Stimulated activated naive CD8-positive, alpha-beta T cell treated with anti-CD3 and anti-CD28 coated beads, Interleukin-15, amount 100 ng/mL, for 72 hours (primary cell): ENCODE results near the gene SCN7A.
"Not testable (repeated sequence)": the region's sequence is repeated elsewhere in the genome, so short reads cannot be mapped to it uniquely, and the experiment has no call there.

Experiments used
- ATAC-seq: fragments of 150-1000 bp; cut with Tn5 transposase; 2 replicates; pipeline ENCODE4 v1.10.0; 2021; ENCODE audit warnings: mild to moderate bottlenecking, moderate library complexity
- DNase-seq, 2 donors: peaks; one replicate each; pipeline ENCODE4 v3.0.0; 2021 to 2022
- H3K27ac Mint-ChIP-seq, 2 donors: one replicate each; pipeline ENCODE4 v1.8.0; 2022; ENCODE audit warnings: mild to moderate bottlenecking in 2 of 2, mixed read lengths in 2 of 2, moderate library complexity in 2 of 2
- H3K27me3 Mint-ChIP-seq: one replicate; pipeline ENCODE4 v1.8.0; 2022; ENCODE audit warnings: mixed read lengths
- H3K4me1 Mint-ChIP-seq: one replicate; pipeline ENCODE4 v1.8.0; 2022; ENCODE audit warnings: mild to moderate bottlenecking, mixed read lengths
- H3K4me3 Mint-ChIP-seq, 2 donors: one replicate each; pipeline ENCODE4 v1.8.0; 2022; ENCODE audit warnings: mild to moderate bottlenecking in 2 of 2, mixed read lengths in 2 of 2, moderate library complexity in 1 of 2
- H3K9me3 Mint-ChIP-seq, 2 donors: one replicate each; pipeline ENCODE4 v1.8.0; 2022; ENCODE audit warnings: mixed read lengths in 2 of 2

The SCN7A gene

GRCh38 chr2:166360906-166361305 is 133.1 kb downstream of the SCN7A start:
- no peak overlapping the region for H3K4me3 Mint-ChIP-seq
- ATAC-seq (no peak), DNase-seq (no peak)
- H3K27ac Mint-ChIP-seq, result no peak overlapping the region
- no peaks in the 10 kb centered on the region for H3K4me1 Mint-ChIP-seq
- no peaks in the 10 kb centered on the region for H3K9me3 Mint-ChIP-seq
- no peaks in the 10 kb centered on the region for H3K27me3 Mint-ChIP-seq

GRCh38 chr2:166360426-166360825 is 133.6 kb downstream of the SCN7A start:
- H3K4me3 Mint-ChIP-seq, result no peak overlapping the region
- no peak overlapping the region for H3K27ac Mint-ChIP-seq
- no peak for DNase-seq
- ATAC-seq, result no peak
- H3K27me3 Mint-ChIP-seq, result no peaks in the 10 kb centered on the region
- no peaks in the 10 kb centered on the region for H3K4me1 Mint-ChIP-seq
- no peaks in the 10 kb centered on the region for H3K9me3 Mint-ChIP-seq

- not testable (repeated sequence) for ATAC-seq, DNase-seq, H3K27me3 Mint-ChIP-seq, H3K4me1 Mint-ChIP-seq, H3K4me3 Mint-ChIP-seq, H3K27ac Mint-ChIP-seq, H3K9me3 Mint-ChIP-seq
Measured at GRCh38 chr2:166357950-166358321, 136.1 kb downstream of the SCN7A start.

GRCh38 chr2:166357068-166357949 is 136.7 kb downstream of the SCN7A start:
- no peak for ATAC-seq
- no peaks in the 10 kb centered on the region for H3K9me3 Mint-ChIP-seq
- no peaks in the 10 kb centered on the region for H3K4me1 Mint-ChIP-seq
- DNase-seq, result no peak
- H3K27me3 Mint-ChIP-seq, result no peaks in the 10 kb centered on the region
- no peak overlapping the region for H3K4me3 Mint-ChIP-seq
- no peak overlapping the region for H3K27ac Mint-ChIP-seq
